ENCODE data around the gene EIF4G1. TPM values are rescaled to one million over a fixed set of nuclear protein-coding genes. Genes with fewer than 3 reads are reported as not detected.

The EIF4G1 gene
- total and polyA plus RNA-seq, 2 experiments from 2014 or later, result 204 to 254 TPM

- Histone ChIP-seq H3K9me3 (ENCODE audit: low read depth) (no peaks in the 10 kb centered on the region), H3K27ac (peak overlapping the region; percentile 100), H3K79me2 (peaks cover 25% of the 10 kb centered on the region), H3K4me2 (no peak overlapping the region), H3K27me3 (no peaks in the 10 kb centered on the region), H2AFZ (no peak overlapping the region), H4K20me1 (ENCODE audit: insufficient read depth, poor library complexity, severe bottlenecking) (peaks cover 31% of the 10 kb centered on the region), H3K4me1 (ENCODE audit: insufficient read depth) (peaks cover 12% of the 10 kb centered on the region), H3K36me3 (replicated peaks; ENCODE audit: insufficient read depth, low read depth) (no peaks in the 10 kb centered on the region), H3K4me3 (no peak overlapping the region), H3K9me2 (replicated peaks; ENCODE audit: insufficient read depth) (no peaks in the 10 kb centered on the region)
- no peak for DNase-seq (ENCODE audit: low spot score)
- no peak for TF ChIP-seq CTCF (IDR thresholded peaks at IDR 0.05; ENCODE audit: poor library complexity)
- no peak for TF ChIP-seq EZH2phosphoT487 (IDR thresholded peaks at IDR 0.05; ENCODE audit: low read depth, severe bottlenecking, unreplicated experiment)
- WGBS (ENCODE audit: low lambda C conversion rate, missing lambda C conversion rate), result 95% methylated on average over 6 of the region's 6 CpGs
Measured at GRCh38 chr3:184333190-184333589, 18.8 kb downstream of the EIF4G1 start.

GRCh38 chr3:184333700-184334099 is 19.3 kb downstream of the EIF4G1 start:
- no peaks in the 10 kb centered on the region for H3K9me3 ChIP-seq (ENCODE audit: low read depth)
- H3K79me2 ChIP-seq, result peaks cover 25% of the 10 kb centered on the region
- H3K27me3 ChIP-seq, result no peaks in the 10 kb centered on the region
- WGBS (ENCODE audit: low lambda C conversion rate, missing lambda C conversion rate), result 84% methylated on average over 3 of the region's 3 CpGs
- H3K27ac ChIP-seq, result peak overlapping the region; percentile 100
- no peak overlapping the region for H2AFZ ChIP-seq
- H4K20me1 ChIP-seq (ENCODE audit: insufficient read depth, poor library complexity, severe bottlenecking), result peaks cover 31% of the 10 kb centered on the region
- no peaks in the 10 kb centered on the region for H3K36me3 ChIP-seq (replicated peaks; ENCODE audit: insufficient read depth, low read depth)
- TF ChIP-seq CTCF (IDR thresholded peaks at IDR 0.05; ENCODE audit: poor library complexity) (no peak), EZH2 (IDR thresholded peaks at IDR 0.05; ENCODE audit: borderline replicate concordance) (no peak), EZH2phosphoT487 (IDR thresholded peaks at IDR 0.05; ENCODE audit: low read depth, severe bottlenecking, unreplicated experiment) (no peak)
- H3K4me1 ChIP-seq (ENCODE audit: insufficient read depth), result peaks cover 12% of the 10 kb centered on the region
- no peak for DNase-seq (ENCODE audit: low spot score)
- H3K4me2 ChIP-seq, result no peak overlapping the region
- no peaks in the 10 kb centered on the region for H3K9me2 ChIP-seq (replicated peaks; ENCODE audit: insufficient read depth)
- no peak overlapping the region for H3K4me3 ChIP-seq

GRCh38 chr3:184334470-184335158 is 20.2 kb downstream of the EIF4G1 start:
- H3K27me3 ChIP-seq, result no peaks in the 10 kb centered on the region
- peaks cover 29% of the 10 kb centered on the region for H3K79me2 ChIP-seq
- no peak overlapping the region for H3K4me2 ChIP-seq
- no peak overlapping the region for H2AFZ ChIP-seq
- 91% methylated on average over 14 of the region's 15 CpGs for WGBS (ENCODE audit: low lambda C conversion rate, missing lambda C conversion rate)
- DNase-seq (ENCODE audit: low spot score), result peak; percentile 52
- TF ChIP-seq EZH2phosphoT487 (IDR thresholded peaks at IDR 0.05; ENCODE audit: low read depth, severe bottlenecking, unreplicated experiment) (no peak), CTCF (IDR thresholded peaks at IDR 0.05; ENCODE audit: poor library complexity) (no peak), EZH2 (IDR thresholded peaks at IDR 0.05; ENCODE audit: borderline replicate concordance) (no peak)
- no peak overlapping the region for H3K4me3 ChIP-seq
- peak overlapping the region; percentile 100 for H3K27ac ChIP-seq
- H3K36me3 ChIP-seq (replicated peaks; ENCODE audit: insufficient read depth, low read depth), result no peaks in the 10 kb centered on the region
- no peaks in the 10 kb centered on the region for H3K9me3 ChIP-seq (ENCODE audit: low read depth)
- H4K20me1 ChIP-seq (ENCODE audit: insufficient read depth, poor library complexity, severe bottlenecking), result peaks cover 35% of the 10 kb centered on the region
- H3K4me1 ChIP-seq (ENCODE audit: insufficient read depth), result peaks cover 16% of the 10 kb centered on the region
- no peaks in the 10 kb centered on the region for H3K9me2 ChIP-seq (replicated peaks; ENCODE audit: insufficient read depth)

Measured in hepatocyte (in vitro differentiated cells).